Stimulated activated CD4-positive, alpha-beta T cell treated with anti-CD3 and anti-CD28 coated beads, Interleukin-1b, Interleukin-23, amount 100 ng/mL, for 1 hour (primary cell): ENCODE results near the gene LMBR1.

ENCODE experiments used
- DNase-seq, 2 donors: peaks; one replicate each; pipeline ENCODE4 v3.0.0-alpha.2; 2020; ENCODE audit warnings: low read depth in 2 of 2

Gene LMBR1

DNA sequence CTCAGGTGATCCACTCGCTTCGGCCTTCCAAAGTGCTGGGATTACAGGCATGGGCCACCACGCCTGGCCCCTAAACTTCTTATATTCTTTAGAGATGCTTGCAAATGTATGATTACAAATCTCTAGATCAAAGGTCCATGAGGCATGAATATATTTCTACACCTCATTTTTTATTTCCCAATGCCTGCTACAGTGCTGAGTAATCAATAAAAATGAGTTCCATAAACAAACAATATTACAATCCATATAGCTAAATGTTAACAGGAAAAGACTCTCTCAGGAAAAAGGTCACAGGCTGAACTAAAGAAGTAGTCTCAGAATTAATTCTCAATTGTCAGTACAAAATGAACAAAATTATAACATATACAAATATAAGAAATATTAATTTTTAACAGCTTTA, 90.8 kb downstream of the LMBR1 start:
- no peak for DNase-seq

DNA sequence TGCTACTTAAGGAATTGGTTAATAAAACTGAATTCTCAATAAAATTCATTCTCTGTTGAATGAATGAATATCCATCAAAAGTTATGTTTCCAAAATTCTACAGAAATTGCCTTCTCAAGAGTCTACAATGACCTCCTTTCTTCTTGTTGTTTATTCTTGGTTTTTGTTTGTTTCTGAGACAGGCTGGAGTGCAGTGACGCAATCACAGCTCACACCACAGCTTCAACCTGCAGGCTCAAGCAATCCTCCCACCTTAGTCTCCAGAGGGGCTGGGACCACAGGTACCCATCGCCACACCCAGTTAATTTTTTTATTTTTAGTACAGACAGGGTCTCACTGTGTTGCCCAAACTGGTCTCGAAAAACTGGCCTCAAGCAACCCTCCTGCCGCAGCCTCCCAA, 97.6 kb downstream of the LMBR1 start:
- no peak for DNase-seq

DNA sequence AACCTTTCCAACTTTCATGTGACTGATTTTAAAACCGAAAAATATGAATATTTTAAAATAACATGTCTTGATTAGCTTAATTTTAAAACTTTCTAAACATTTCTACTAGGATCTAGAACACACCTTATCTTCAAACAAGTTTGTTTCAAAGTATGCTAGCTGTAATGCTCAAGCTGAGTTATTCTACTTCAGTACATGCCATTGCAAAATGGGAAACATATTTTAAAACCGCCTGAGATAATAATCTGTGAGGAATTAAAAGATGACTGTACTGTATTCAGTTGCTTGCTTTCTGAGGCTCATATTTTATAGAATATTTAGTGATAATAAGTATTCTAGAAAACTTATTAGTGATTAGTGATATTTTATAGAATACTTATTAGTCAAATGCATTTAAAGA, 99.6 kb downstream of the LMBR1 start:
- no peak for DNase-seq

DNA sequence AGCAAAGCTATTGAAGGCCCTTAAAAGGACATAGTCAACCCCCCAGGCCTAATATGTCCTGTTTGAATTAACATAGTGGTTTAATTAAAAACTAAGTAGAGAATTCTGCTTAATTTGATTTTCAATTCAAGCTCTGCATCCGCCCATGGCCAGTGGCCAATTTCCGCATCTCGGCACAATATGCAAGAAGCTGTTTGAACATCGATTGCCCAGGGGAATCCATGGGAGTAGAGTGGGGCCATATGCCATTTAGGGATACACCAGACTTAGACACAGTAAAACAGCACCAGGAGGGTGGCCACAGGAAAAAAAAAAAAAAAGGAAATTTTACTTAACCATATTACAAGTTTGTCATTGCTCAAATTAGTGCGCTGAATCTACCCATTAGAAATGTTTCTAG, 100.4 kb downstream of the LMBR1 start:
- no peak for DNase-seq

DNA sequence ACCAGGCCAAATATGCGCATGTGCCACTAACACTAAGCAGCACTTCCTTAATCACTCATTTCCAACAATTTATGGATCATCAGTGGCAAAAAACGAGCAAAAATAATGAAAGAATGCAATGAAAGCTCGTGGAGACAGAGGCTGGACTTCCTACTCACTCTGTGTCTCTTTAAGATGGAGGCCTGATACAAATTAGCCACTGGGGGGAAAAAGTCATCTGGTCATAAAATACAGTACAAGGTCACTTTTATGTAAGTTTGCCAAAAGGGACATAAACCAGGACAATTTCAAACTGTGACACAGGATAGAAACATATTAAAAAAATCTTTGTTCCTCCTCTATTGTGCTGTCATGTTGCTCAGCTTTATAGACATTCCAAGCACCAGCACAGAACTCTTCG, 101.7 kb downstream of the LMBR1 start:
- no peak for DNase-seq

DNA sequence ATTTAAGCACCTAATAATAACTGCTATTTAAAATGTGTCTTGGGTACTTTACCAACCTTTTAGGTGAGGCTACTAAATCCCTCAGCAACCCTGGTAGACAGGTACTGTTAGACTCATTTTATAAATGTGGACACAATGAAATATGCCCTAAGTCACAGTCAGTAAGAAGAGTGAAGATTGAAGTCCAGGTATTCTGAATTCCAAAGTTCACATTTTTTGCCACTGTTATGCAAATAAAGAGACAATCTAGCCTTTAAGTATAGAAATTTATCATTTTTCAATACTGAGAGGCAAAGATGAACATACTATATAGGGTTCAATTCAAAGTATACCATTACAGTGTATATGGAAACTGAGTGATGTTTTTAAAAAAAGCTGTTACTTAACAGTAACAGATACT, 102.7 kb downstream of the LMBR1 start:
- no peak for DNase-seq

DNA sequence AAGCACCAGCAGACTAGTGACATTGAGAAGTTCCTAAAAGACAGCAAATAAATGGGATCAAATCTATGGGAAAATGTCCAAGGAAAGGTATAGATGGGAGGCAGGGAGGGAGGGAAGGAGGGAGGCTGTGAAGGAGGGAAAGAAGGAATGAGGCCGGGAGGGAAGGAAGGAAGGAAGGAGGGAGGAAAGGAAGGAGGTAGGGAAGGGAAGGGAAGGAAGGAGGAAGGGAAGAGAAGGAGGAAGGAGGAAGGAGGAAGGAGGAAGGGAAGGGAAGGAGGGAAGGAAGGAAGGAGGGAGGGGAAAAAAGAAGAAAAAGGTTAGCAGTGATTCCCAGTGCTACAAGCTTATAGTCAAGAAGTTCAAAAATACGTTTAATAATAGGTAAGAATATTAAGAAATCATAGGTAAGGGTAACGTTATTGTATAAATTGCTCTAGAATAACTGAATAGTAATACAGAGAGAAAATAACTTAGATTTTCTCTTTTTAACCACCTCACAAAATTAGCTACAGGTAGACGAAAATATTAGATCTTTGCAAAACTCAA, 106.9 kb downstream of the LMBR1 start:
- DNase-seq: no peak

DNA sequence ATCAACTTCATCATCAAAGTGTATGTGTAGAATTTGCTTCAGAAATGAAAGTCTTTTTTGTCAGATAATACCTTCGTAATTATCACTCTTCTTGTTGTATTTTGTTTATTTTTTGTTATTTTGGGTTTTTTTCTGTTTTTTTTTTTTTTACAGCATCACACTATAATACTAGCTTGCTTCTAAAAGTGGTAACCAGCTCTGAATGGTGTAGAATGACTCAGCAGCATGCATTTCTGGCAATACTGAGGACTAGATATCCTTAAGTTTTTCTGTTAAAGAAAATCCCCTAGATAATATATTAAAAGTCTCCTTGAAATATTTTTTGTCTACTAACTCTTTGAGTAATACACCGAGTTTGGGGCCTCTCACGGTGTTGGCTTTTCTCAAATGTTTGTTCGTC, 109.1 kb downstream of the LMBR1 start:
- no peak for DNase-seq

DNA sequence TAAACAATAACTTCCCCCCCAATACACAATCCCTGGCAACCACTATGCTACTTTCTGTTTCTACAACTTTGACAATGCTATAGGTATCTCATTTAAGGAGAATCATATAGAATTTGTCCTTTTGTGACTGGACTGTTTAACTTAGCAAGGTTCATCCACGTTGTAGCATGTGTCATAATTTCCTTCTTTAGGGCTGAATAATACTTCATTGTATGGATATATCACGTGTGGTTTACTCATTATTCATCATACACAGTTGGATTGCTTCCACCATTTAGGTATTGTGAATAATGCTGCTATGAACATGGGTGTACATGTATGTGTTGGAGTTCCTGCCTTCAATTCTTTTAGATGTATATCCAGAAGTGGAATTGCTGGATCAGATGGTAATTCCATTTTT, 111.0 kb downstream of the LMBR1 start:
- no peak for DNase-seq

DNA sequence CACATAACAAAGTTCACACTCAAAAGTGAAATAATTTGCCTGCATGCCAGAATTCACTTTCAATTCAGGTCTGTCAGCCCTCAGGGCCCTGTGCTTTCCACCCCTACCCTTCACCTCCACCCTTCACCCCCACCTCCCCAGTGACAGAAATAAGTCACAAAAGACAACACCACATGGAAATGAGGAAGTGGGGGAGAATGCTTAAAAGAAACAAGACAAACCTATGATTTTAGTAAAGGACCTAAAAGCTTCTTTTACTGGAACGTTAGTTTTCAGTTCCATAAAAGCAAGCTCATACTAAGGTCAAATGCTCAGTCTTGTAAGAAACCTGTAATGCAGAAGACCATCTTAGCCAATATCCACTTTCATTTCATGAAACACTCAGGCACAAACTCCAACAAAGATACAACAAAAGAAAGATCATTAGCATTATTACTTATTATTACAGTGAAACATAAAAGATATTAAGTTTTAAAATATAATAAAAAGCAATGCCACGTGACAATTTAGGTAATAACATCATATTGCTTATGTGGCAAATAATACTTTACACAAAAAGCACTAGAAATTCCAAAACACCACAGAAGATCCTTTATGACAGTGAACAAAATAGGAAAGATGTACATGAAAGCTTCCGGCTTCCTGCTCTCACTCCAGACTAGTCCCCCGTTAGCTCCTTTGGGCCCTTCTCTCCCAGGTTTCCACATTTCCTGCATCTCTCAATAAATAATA, 112.1 kb downstream of the LMBR1 start:
- DNase-seq: no peak

DNA sequence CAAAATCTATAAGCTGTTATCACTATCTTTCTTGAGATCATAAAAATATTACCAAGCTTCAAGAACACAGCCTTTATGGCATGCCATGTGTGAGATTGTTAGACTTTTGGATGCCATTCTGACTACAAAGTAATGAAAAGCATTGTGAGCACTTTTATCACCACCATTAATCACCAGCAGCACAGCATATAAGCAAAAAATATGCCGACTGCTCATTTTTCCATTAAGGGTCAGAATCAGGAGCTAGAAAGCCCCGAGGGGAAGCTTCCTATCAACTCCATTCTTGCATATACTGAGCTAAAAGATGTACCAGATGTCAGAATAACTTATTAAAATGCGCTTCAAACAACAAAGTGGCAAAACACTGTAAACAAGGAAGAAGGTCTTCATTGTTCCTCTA, 114.3 kb downstream of the LMBR1 start:
- DNase-seq: no peak

DNA sequence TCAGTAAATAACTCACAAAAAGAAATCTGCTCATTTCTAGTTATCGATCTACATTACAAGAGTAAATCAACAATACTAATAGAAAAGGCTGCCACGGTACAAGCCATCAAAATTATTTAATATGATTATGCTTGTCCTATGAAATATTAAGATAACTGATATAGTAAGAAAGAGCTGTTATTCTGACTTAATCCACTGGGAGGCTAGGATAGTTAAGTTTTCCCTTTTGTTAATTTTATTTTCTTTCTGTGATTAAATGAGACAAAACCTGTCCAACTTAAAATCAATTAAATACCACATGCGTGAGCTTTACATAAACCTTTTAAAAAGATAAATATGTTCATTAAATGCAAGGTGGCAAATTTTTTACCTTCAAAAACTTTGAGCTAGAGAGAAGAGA, 114.8 kb downstream of the LMBR1 start:
- DNase-seq: no peak

DNA sequence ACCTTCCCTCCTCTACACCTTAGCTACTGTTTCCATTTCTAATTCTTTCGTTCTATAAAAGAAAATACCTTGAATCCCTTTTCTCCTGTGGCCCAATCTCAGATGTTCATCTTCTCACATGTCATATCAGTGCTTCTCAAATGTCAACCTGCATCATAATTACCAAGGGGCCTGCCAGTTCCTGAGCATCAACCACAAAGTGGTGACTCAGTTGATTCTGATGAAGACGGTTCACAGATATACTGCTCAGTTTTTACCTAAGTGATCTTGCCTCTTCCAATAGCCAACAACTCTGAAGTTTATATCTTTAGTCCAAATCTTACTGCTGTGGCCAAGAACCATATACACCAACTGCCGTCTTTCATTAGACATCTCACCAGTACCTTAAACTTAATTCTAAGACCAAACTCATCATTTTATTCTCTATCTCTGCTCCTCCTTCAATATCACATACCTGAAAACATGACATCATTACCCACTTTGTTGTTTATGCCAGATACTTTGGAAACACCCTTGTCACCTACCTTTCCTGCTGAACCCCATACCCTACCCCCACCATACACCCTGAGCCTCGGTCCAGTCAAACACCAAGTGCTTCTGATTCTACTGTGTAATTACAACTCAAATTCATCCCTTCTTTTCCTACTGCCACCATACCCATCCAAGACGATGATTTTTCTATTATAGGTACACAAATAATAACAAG, 115.5 kb downstream of the LMBR1 start:
- no peak for DNase-seq

DNA sequence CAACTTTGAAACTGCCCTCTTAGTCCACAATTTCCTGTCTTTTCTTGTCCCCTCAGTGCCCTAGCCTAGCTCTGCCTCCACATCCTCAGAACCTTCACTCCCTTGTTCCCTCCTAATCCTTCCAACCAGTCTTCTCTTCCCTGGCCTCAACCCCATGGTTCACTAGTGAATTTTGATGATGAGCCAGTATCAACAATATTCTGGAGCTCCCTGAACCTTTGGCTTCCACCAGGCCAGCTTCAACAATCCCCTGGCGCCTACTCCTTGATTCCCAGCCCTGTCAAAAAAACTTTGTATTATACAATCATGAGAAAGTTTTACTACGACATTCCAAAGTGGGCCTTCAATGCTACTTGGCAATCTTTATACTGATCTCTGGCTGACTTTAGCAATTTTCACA, 116.5 kb downstream of the LMBR1 start:
- DNase-seq: no peak

DNA sequence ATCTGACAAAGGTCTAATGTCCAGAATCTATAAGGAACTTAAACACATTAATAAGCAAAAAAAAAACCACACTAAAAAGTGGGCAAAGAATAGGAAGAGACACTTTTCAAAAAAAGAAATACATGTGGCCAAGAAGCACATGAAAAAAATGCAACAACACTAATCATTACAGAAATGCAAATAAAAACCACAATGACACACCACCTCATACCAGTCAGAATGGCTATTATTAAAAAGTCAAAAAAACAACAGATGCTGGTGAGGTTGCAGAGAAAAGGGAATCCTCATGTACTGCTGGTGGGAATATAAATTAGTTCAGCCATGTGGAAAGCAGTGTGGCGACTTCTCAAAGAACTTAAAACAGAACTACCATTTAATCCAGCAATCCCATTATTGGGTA, 119.0 kb downstream of the LMBR1 start:
- DNase-seq: no peak

DNA sequence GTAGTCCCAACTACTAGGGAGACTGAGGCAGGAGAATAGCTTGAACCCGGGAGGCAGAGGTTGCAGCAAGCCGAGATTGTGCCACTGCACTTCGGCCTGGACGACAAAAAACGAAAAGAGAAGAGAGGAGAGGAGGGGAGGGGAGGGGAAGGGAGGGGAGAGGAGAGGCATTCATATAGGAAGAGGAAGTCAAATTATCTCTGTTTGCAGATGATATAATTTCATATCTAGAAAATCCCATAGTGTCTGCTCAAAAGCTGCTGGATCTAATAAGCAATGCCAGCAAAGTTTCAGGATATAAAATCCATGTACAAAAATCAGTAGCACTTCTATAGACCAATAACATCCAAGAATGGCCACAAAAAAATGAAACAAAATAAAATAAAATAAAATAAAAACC, 120.3 kb downstream of the LMBR1 start:
- DNase-seq: no peak

DNA sequence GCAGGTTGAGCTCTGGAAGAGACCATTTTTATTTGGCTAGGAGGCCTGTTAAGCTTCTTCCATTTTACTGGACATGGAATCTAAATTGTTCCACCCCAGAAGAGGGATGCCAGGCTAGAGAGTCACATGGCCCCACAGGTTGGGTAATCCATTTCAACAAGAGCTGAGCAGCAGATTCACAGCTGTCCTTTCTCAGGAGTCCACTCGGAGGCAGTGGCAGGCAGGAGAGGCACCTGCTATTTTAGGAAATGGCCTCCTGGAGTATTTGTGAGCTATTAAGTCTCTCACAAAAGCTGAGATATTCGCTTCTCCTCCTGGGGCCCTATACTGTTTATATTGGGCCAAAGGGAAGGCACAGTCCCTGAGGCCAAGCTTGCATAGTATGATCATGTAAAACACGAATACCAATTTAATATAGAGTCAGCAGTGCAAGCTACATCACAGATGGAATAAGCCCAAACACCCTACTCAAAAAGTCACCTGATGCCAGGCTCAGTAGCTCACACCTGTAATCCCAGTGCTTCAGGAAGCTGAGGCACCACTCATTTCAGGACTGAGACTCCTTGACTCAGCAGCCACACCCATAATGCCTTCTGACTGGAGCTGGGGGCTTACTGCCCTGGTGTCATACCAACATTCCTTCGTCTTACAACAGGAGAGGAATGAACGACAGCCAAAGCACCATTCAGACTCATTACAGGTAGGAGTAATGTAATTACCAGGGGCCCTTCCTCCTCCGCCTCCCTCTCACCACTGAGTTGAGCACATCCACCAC, 124.1 kb downstream of the LMBR1 start:
- DNase-seq: no peak

DNA sequence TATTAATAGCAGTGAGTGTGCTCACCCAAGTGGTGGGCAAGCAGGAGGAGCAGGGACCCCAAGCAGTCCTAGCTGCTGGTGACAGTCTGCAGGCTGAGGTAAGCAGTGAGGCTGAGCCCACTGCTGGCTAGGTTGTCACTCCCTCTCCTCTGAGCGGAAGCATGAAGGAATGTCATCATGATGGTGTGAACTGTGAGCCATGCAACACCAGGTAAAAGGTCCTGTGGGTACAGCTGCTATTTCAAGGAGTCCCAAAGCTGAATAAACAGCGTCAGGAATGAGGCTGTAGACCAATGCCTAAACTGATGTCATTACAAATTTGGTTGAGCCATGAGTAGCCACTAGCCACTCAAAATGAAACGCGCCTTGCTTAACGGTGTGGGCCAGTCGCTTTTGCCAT, 126.3 kb downstream of the LMBR1 start:
- no peak for DNase-seq

DNA sequence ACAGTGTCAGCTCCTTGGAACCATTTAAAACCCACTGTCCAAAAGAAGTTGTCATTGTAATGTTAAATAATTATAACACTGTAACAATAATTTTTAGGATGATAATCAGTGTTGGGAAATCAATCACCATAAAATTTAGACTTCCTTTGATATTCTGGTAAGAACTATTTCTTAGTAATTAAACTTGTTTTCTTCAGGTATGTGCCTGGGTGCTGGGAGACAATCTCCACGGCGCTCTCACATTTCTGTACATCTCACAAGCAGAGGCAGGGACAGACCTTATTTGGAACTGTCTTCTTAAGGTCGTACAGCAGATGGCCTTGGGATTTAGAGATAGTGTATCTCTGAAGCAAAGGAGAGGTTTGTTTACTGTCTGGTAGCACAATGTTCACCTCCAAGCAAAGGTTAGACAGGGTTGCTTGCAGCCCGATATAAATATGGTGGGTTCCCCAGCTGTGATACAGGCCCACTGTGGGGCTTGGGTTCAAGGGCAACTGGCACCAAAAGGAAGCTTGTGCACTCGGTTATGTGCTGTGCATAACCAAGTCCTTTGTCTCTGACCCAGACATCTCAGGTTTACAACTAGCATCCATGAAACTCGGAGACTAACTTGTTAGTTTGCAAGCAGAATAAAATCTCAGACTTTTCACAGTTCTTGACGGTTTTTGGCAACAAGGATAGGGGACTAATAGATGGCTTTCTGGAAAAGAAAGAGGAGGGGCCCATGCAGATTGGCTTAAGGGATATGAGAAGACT, 126.9 kb downstream of the LMBR1 start:
- no peak for DNase-seq

DNA sequence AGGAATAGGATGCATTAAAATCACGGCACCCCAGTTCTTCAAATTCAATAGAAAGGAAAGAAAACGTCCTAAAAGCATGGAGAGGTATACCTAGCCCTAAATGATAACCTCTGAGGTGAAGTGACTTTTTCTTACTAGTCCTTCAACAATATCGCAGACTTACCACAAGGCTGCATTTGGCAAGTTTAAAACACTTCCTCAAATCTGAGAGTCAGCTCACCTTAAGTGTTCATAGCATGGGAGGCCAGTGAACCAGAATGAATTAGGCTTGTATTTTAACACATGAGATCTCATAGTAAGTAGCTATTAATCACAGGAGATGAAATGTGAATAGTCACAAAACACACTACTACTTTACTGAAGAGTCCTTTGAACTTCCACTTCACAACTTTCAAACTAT, 128.2 kb downstream of the LMBR1 start:
- no peak for DNase-seq

DNA sequence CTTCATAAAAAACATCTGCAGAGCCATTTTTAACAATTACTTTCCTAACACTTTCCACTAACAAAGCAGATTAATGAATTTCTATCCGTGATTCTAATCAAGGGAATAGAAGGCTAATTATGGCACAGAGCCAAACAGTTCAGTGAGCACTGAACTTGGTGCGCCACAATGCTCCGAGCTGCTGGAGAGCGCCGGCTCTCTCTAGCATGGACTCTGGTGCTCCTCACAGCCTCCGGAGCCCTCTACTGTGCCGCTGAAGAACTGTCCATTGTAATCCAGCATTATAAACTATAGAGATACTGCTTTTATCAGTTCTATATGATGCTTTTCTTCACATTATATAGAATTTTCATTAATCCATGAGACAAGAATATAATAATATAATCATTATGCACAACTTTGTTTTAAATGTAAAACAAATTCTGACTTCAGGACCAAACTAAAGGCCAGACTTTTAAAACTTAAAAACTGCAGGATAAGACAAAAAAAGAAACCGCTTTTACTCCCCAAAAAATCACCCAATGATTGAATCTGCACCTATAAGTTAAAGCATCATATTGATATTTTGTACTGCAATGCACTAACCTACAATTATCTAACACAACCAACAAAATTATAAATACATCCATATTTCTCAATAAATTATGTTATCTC, 128.8 kb downstream of the LMBR1 start:
- no peak for DNase-seq
